OCI-LY3 (cell line): ENCODE data around the gene SLC35F6.

ENCODE experiments used
- CTCF ChIP-seq: fragments of 200-600, 300-600 bp; sonication (generic); IDR thresholded peaks from 2 replicates; pipeline ENCODE4 v1.5.1; 2014; ENCODE audit warnings: antibody characterized with exemption, low read length, low read depth
- EZH2phosphoT487 ChIP-seq: fragments of 200-600 bp; shearing (Covaris generic); IDR thresholded peaks from 2 replicates; pipeline ENCODE4 v1.6.1; 2018; ENCODE audit warnings: antibody characterized with exemption, mixed run types, low read depth

- TF ChIP-seq CTCF (no peak), EZH2phosphoT487 (no peak)
Measured at GRCh38 chr2:26792720-26793119, 28.6 kb downstream of the SLC35F6 start.
